MCF 10A (cell line): ENCODE measurements around the gene IGBP1. TPM values are rescaled to one million over a fixed set of nuclear protein-coding genes. Genes with fewer than 3 reads are reported as not detected.

Source experiments
- BruUV-seq: library from RNA; stranded (reverse); fragments of 400-500 nt; replicated peaks from 2 replicates; lab custom pipeline; 2021; lab: Mats Ljungman, UMichigan
- CTCF ChIA-PET: fragments of 300-600 bp; sonication (Branson Sonifier 250); formaldehyde crosslinking; extraction: SDS; loops from one replicate; lab custom pipeline; 2021; ENCODE audit warnings: antibody characterized with exemption, inconsistent platforms; lab: Yijun Ruan, JAX
- POLR2A ChIA-PET: fragments of 300-600, 350-650 bp; sonication (Branson Sonifier 250); formaldehyde crosslinking; extraction: SDS; loops from one replicate; lab custom pipeline; 2020; ENCODE audit warnings: antibody characterized with exemption, inconsistent platforms; lab: Yijun Ruan, JAX
- DNase-seq: peaks from one replicate; pipeline ENCODE4 v3.0.0-alpha.2; 2018; ENCODE audit not compliant: unreplicated experiment
- H3K27ac Mint-ChIP-seq: one replicate; pipeline ENCODE4 v1.8.0; 2022; ENCODE audit warnings: mild to moderate bottlenecking, low read depth, mixed read lengths; ENCODE audit not compliant: unreplicated experiment
- H3K27me3 Mint-ChIP-seq: one replicate; pipeline ENCODE4 v1.8.0; 2022; ENCODE audit warnings: mixed read lengths; ENCODE audit not compliant: insufficient read depth, unreplicated experiment
- H3K36me3 Mint-ChIP-seq: one replicate; pipeline ENCODE4 v1.8.0; 2022; ENCODE audit warnings: mild to moderate bottlenecking, moderate library complexity, mixed read lengths; ENCODE audit not compliant: insufficient read depth, unreplicated experiment
- H3K4me1 Mint-ChIP-seq: one replicate; pipeline ENCODE4 v1.8.0; 2022; ENCODE audit warnings: mixed read lengths; ENCODE audit not compliant: insufficient read depth, unreplicated experiment
- H3K4me3 Mint-ChIP-seq: one replicate; pipeline ENCODE4 v1.8.0; 2022; ENCODE audit warnings: mild to moderate bottlenecking, moderate library complexity, mixed read lengths; ENCODE audit not compliant: unreplicated experiment
- H3K9me3 Mint-ChIP-seq: one replicate; pipeline ENCODE4 v1.8.0; 2022; ENCODE audit warnings: mixed read lengths; ENCODE audit not compliant: unreplicated experiment
- intact Hi-C: fragments of 100-400 bp; cut with micrococcal nuclease; formaldehyde crosslinking; loops from 2 replicates; pipeline ENCODE4 v1.14.1; 2022
- total RNA-seq: library from RNA; stranded (reverse); gene quantifications from 2 replicates; pipeline ENCODE4 v1.2.3, GENCODE V29; 2022
- TF ChIP-seq, protein P1 (sequence below): fragments of 200-600 bp; IDR thresholded peaks from one replicate; pipeline ENCODE4 v1.8.0; 2022; ENCODE audit warnings: antibody characterized with exemption, mild to moderate bottlenecking; ENCODE audit not compliant: unreplicated experiment

Gene IGBP1
- total RNA-seq, 1 experiment from 2014 or later: 36.3 TPM

DNA sequence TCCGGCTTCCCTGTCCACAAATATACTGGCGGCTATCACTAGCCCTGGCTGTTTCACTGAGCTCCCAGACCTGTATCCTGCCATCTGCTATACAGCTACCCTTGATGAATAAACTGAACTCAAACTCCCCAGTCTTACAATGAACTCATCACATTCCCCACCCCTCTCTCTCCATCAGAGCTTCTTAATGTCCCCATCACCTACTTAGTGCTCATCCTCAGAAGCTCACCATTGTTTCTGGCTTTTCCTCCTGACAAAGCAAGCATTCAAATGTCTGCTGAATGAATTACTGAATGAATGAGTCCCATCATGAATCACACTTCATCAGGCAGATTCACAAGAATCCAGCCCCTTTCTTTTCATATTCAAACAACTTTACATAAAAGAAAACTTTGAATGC is 38.4 kb downstream of the IGBP1 start:
- peaks cover 6% of the 10 kb centered on the region for H3K4me1 Mint-ChIP-seq
- H3K4me3 Mint-ChIP-seq: no peak overlapping the region
- POLR2A ChIA-PET: interaction anchor here (1.0 kb wide), 1 partner anchor 43 kb away, joined by 3 read pairs; no protein-coding TSS in a partner anchor
- no peak for DNase-seq
- CTCF ChIA-PET: interaction anchor here (0.6 kb wide), 2 partner anchors 76 to 261 kb away, joined by 3 read pairs; no protein-coding TSS in a partner anchor
- H3K27me3 Mint-ChIP-seq: peaks cover 45% of the 10 kb centered on the region
- no TSS peak for BruUV-seq
- H3K27ac Mint-ChIP-seq: no peak overlapping the region
- TF ChIP-seq, protein P1, sequence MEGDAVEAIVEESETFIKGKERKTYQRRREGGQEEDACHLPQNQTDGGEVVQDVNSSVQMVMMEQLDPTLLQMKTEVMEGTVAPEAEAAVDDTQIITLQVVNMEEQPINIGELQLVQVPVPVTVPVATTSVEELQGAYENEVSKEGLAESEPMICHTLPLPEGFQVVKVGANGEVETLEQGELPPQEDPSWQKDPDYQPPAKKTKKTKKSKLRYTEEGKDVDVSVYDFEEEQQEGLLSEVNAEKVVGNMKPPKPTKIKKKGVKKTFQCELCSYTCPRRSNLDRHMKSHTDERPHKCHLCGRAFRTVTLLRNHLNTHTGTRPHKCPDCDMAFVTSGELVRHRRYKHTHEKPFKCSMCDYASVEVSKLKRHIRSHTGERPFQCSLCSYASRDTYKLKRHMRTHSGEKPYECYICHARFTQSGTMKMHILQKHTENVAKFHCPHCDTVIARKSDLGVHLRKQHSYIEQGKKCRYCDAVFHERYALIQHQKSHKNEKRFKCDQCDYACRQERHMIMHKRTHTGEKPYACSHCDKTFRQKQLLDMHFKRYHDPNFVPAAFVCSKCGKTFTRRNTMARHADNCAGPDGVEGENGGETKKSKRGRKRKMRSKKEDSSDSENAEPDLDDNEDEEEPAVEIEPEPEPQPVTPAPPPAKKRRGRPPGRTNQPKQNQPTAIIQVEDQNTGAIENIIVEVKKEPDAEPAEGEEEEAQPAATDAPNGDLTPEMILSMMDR: no peak
- H3K9me3 Mint-ChIP-seq: no peaks in the 10 kb centered on the region
- H3K36me3 Mint-ChIP-seq: peaks cover 11% of the 10 kb centered on the region
- intact Hi-C loops: no loop called here

GRCh38 chrX:70172221-70172620 is 39.0 kb downstream of the IGBP1 start:
- POLR2A ChIA-PET: interaction anchor here (0.7 to 1.0 kb wide), 2 partner anchors 43 to 290 kb away, joined by 3 read pairs; no protein-coding TSS in a partner anchor

DNA sequence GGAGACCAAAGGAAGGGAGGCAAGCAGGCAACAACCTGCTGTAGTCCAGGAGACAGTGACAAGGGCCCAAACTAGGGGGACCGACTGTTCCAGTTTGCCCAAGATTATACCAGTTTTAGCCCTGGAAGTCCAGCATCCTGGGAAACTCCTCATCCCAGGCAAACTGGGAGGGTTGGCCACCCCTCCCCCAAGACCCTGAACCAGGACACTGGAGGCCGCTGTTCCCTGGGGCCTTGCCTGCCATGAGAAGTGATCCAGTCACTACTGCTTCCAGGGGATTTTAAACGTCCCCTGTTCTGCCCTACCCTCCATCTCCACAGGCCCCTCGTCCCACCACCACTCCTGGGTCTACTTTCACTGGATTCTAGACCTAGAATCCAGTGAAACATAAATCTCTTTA is 39.7 kb downstream of the IGBP1 start:
- Mint-ChIP-seq H3K27me3 (peaks cover 45% of the 10 kb centered on the region), H3K4me1 (peaks cover 6% of the 10 kb centered on the region), H3K9me3 (no peaks in the 10 kb centered on the region), H3K4me3 (no peak overlapping the region), H3K27ac (no peak overlapping the region), H3K36me3 (no peaks in the 10 kb centered on the region)
- no peak for DNase-seq
- no TSS peak for BruUV-seq
- CTCF ChIA-PET: no interaction called here
- POLR2A ChIA-PET: no interaction called here
- TF ChIP-seq, protein P1: no peak
- intact Hi-C loops: no loop called here

More at GRCh38 chrX:70172221-70172620, 39.0 kb downstream of the IGBP1 start:
- no peak overlapping the region for H3K4me3 Mint-ChIP-seq
- H3K27me3 Mint-ChIP-seq: peaks cover 45% of the 10 kb centered on the region
- H3K9me3 Mint-ChIP-seq: no peaks in the 10 kb centered on the region
- no peak overlapping the region for H3K27ac Mint-ChIP-seq
- intact Hi-C loops: no loop called here
- CTCF ChIA-PET: no interaction called here
- peaks cover 6% of the 10 kb centered on the region for H3K4me1 Mint-ChIP-seq
- no peak for DNase-seq
- no TSS peak for BruUV-seq
- TF ChIP-seq, protein P1: no peak
- H3K36me3 Mint-ChIP-seq: peaks cover 5% of the 10 kb centered on the region

DNA sequence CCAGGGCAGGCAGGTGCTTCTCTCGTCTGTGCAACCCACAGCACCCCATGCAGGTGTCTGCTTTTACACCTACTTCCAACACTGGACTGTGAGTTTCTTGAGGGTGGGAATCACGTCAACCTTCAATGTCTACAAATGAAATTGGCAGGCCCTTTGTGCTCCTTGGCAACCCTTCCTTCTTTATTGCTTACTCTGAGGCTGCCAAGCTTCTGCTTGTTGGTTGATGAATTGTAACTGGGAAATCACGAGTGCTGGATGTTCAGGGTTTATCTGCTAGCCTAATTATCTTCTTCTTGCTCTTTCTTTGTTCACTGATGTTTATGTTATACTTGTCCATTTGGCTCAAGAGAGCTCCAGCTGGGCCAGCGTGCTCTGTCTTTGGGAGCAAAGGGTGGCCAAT is 41.5 kb downstream of the IGBP1 start:
- peaks cover 6% of the 10 kb centered on the region for H3K4me1 Mint-ChIP-seq
- no peaks in the 10 kb centered on the region for H3K36me3 Mint-ChIP-seq
- no peak for DNase-seq
- no TSS peak for BruUV-seq
- H3K4me3 Mint-ChIP-seq: no peak overlapping the region
- intact Hi-C loops: no loop called here
- CTCF ChIA-PET: interaction anchor here (0.7 kb wide), 1 partner anchor 21 kb away, joined by 4 read pairs; no protein-coding TSS in a partner anchor
- H3K27ac Mint-ChIP-seq: no peak overlapping the region
- peaks cover 35% of the 10 kb centered on the region for H3K27me3 Mint-ChIP-seq
- POLR2A ChIA-PET: interaction anchor here (1.3 kb wide), 1 partner anchor 9 kb away, joined by 3 read pairs; no protein-coding TSS in a partner anchor
- TF ChIP-seq, protein P1: no peak
- H3K9me3 Mint-ChIP-seq: no peaks in the 10 kb centered on the region
